Ureter (tissue), 1 donor: ENCODE data around the gene USP38. TPM values are rescaled to one million over a fixed set of nuclear protein-coding genes. Genes with fewer than 3 reads are reported as not detected.
"Not testable (repeated sequence)": the region's sequence is repeated elsewhere in the genome, so short reads cannot be mapped to it uniquely, and the experiment has no call there.

Experiments
- DNase-seq: peaks from one replicate; pipeline ENCODE4 v3.0.0-alpha.2; 2020; ENCODE audit warnings: low spot score
- total RNA-seq: library from RNA; stranded (reverse); gene quantifications from one replicate; pipeline ENCODE4 v1.2.4, GENCODE V29; 2023
- donor health status: DM: yes; HTN: yes; CAD: no.

Gene USP38
- total RNA-seq, 1 donor from 2014 or later = 20.5 TPM

DNA sequence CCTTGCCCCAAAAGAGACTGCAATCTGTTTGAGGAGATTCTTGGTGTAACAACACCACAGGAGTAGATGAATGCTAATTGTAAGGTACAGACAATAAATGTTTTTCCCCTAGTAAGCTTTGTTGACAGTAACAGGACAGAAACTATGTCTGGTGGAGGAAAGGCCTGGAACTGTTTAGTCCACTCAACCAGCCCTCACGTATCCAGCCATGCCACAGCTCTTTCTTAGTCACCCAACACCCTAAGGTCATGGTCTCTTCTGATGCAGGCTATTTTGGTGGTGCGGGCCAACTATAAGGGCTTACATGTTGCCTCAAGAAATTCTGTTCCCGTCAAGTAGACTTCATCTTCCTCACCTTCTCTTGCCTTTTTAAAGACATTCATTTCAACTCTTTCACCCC, 76.0 kb downstream of the USP38 start:
- no peak for DNase-seq

- DNase-seq = no peak
Measured at GRCh38 chr4:143262838-143263237, 78.1 kb downstream of the USP38 start.

DNA sequence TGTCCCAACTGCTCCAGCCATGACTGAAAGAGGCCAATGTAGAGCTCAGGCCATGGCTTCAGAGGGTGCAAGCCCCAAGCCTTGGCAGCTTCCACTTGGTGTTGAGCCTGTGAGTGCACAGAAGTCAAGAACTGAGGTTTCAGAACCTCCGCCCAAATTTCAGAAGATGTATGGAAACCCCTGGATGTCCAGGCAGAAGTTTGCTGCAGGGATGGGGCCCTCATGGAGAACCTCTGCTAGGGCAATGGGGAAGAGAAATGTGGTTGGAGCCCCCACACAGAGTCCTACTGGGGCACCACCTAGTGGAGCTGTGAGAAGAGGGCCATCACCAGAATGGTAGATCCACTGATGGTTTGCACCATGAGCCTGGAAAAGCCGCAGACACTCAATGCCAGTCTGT, 83.0 kb downstream of the USP38 start:
- DNase-seq = not testable (repeated sequence)

- no peak for DNase-seq
Measured at GRCh38 chr4:143270256-143270838, 85.6 kb downstream of the USP38 start.

Other genes with a start within 250 kb of the USP38 start
- gene GAB1, start 152.0 kb downstream of the USP38 start, total RNA-seq = 42.4 TPM